Stimulated activated CD4-positive, alpha-beta T cell treated with anti-CD3 and anti-CD28 coated beads, TNF-alpha, amount 100 ng/mL, for 24 hours (primary cell): ENCODE measurements around the gene SEPTIN1.
A peak's percentile ranks its signal among the peaks of the same experiment; 100 is the strongest.

Experiments
- DNase-seq, 3 experiments: peaks; one replicate each; pipeline ENCODE4 v3.0.0-alpha.2; 2020; ENCODE audit warnings: low read depth in 3 of 3

SEPTIN1 gene, protein sequence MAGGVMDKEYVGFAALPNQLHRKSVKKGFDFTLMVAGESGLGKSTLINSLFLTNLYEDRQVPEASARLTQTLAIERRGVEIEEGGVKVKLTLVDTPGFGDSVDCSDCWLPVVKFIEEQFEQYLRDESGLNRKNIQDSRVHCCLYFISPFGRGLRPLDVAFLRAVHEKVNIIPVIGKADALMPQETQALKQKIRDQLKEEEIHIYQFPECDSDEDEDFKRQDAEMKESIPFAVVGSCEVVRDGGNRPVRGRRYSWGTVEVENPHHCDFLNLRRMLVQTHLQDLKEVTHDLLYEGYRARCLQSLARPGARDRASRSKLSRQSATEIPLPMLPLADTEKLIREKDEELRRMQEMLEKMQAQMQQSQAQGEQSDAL

DNA sequence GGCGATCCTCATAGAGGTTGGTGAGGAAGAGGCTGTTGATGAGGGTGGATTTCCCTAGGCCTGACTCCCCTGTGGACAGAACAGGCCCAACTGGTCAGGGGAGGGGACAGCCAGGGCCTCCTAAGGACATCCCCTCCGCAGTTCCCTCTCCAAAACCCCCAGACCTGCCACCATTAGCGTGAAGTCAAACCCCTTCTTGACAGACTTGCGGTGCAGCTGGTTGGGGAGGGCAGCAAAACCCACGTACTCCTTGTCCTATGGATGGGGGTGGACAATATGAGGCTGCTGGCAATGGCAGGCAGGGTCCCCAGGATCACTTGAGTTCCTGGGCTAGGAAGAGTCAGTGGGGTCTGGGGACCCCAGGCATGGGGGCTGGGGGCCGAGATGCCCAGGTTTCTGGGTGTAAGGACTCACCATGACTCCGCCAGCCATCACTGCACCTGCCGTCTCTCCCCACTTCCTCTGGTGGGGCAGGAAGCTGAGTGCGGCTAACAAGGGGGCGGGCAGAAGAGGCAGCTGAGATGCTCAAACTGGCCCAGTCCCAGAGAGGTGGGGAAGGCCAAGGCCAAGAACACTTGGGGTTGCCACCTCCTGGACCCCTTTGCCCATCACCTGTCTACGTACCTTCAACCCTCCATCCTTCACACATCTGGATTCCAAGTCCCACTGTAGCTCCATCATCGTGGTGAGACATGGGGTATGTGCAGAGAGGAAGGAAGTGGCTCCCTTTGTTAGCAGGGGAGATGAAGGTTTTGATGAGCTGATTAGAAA, at the start of gene SEPTIN1:
TSS of gene SEPTIN1 (minus strand) at position 451 of the 771 bp plus-strand sequence. CDS start at position 432, 19 bp downstream.
- peak; percentile 53 to 80 (median 58) for DNase-seq

GRCh38 chr16:30430428-30430970, 48.1 kb upstream of the SEPTIN1 start:
- DNase-seq: no peak

DNA sequence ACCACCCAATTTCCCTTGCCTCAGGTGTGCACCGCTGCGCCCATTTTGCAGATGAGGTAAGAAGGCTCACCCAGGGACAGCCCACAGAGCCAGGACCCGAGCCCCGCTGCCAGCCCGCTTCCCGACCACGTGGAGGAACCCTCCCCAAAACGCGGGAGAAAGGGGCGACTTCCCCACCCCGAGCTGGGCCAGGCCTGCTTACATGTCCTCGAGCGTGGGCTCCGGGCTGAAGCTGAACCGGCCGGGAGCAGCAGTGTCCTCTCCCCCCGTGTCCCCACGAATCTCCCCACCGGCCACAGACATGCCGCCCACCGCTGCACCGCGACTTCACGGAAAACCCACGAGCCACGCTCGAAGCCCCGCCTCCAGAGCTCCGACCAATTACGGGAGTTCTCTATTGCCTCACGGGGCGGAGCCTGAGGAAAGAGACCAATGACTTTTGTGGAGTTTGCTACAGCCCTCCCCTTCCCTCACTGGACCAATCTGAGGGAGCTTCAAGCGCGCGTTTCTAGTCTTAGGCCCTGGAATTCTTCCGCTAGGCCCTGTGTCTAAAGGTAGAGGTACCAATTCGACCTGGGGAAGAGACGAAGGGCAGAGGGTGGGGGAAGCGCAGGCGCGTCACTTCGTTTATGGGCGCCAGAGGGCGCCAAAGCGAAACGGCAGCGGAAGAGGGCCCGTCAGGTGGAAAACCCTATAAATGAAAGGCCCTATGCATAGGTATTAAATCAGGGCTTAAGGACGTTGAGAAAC, 47.5 kb upstream of the SEPTIN1 start, which contains the start of gene DCTPP1:
TSS of gene DCTPP1 (minus strand) at position 353 of the 750 bp plus-strand sequence. CDS start at position 303, 50 bp downstream.
- DNase-seq: peak; percentile 91 to 96 (median 95)

DNA sequence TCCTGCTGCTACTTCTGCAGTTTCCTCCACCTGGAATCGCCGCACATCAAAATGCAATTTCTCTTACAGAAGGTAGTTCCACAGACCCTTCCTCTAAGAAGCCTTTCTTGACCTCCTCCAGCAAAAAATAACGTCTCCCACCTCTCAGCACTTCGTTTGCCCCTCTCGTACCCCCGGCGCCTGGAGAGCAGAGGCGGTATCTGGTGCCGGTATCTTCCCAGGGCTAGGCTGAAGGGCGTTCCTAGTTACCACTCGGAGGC, 47.0 kb upstream of the SEPTIN1 start:
- DNase-seq: no peak

GRCh38 chr16:30428055-30428454, 45.7 kb upstream of the SEPTIN1 start:
- no peak for DNase-seq

DNA sequence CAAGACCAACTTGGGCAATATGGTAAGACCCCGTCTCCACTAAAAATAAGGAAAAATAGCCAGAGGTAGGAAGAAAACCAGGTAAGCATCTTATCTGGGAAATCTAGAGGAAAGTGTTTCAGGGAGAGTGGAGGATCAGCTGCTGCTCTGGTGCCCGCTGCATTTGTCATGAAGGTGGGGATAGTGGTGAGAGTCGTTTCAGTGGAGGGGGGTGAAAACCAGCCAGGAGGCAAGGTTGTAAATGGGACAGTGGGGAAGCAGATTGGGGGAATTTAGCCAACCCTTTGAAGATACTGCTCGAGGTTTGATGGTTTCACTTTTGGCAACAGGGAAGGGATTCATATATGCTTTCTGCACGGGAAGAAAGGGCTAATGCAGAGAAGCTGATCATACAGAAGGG, 38.6 kb upstream of the SEPTIN1 start:
- DNase-seq: no peak

DNA sequence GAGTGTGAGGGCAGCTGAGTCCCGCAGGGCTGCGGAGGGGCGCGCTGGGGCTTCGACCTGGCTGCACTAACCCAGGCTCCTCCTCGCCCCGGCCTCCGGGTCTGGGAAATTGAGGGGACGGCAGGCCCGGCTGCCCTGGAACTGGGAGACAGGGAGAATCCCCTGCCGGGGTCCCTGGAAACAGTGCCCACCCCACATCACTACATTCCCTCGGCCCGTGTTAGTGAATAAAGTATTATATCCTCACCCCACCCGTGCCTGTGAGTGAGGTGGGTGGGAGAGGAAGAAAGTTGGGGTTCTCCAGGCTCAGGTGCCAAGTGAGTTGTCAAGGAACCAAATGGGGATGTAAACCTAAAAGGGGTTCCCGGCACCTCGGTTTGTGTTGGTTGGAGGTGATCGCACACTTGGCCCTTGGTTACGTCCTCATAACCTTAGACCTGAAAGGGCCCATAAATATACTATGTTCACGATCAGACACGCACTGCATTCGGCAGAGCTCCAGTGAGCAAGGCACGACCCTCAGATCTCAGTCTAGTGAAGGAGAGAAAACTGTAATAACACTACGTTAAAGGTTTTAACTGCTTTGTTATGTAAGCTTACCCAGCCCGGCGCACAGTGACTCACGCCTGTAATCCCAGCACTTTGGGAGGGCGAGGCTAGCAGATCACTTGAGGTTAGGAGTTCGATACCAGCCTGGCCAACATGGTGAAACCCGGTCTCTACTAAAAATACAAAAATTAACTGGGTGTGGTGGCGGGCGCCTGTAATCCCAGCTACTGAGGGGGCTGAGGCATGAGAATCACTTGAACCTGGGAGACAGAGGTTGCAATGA, 36.2 kb upstream of the SEPTIN1 start:
- DNase-seq: no peak

DNA sequence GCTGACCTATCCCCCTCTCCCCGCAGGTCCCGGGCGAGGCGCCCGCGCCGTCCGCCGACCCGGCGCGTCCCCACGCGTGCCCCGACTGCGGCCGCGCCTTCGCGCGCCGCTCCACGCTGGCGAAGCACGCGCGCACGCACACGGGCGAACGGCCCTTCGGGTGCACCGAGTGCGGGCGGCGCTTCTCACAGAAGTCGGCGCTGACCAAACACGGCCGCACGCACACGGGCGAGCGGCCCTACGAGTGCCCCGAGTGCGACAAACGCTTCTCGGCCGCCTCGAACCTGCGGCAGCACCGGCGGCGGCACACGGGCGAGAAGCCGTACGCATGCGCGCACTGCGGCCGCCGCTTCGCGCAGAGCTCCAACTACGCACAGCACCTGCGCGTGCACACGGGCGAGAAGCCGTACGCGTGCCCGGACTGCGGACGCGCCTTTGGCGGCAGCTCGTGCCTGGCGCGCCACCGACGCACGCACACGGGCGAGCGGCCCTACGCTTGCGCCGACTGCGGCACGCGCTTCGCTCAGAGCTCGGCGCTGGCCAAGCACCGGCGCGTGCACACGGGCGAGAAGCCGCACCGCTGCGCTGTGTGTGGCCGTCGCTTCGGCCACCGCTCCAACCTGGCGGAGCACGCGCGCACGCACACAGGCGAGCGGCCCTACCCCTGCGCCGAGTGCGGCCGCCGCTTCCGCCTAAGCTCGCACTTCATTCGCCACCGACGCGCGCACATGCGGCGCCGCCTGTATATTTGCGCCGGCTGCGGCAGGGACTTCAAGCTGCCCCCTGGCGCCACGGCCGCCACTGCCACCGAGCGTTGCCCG, 35.4 kb upstream of the SEPTIN1 start:
- peak; percentile 75 to 87 (median 77) for DNase-seq

- DNase-seq: no peak
Observed at GRCh38 chr16:30416624-30417528, 34.5 kb upstream of the SEPTIN1 start.

GRCh38 chr16:30416047-30416603, 33.8 kb upstream of the SEPTIN1 start:
- DNase-seq: no peak

DNA sequence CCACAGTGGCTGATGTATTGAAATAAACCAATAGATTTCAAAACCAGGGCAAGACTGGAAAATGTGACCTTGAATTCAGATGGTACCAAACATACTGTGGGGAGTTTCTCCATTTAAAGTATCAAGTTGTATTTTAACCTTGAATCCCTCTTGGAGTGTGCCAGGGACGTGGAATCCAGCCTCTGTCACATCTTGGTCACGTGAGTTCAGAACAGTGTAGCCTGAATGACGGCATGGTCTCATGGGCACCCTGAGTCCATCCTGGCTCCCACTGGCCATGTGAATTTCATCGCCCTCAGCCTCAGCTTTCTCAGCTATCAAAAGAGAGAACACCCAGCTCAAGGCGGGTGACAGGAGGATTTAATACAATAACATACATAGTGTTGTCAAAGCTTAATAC, 31.8 kb upstream of the SEPTIN1 start:
- DNase-seq: no peak

DNA sequence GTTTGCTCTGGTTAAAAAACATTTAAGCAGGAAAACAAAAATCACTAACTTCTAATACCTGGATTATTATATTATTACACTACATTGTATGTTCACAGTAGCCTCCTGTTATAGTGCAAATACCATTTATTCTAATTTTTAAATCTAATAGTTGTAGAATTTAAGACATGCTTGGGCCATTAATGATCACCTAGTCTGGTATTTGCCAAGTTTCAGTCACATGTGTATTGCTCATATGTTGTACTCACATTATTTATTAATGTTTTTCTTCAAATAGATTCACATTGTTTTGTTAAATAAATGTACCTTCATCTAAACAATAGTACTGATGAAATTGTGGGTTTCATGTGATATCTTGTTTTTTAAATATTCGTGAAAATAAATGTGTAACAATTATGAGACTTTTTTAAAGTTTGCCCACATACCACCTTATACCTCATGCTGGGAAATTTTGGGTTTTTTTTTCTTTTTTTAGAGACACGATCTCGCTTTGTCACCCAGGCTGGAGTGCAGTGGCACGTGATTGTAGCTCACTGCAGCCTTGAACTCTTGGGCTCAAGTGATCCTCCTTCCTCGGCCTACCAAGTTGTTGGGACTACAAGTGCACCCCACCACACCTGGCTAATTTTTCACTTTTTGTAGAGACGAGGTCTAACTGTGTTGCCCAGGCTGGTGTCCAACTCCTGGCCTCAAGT, 30.9 kb upstream of the SEPTIN1 start:
- DNase-seq: no peak

- DNase-seq: peak; percentile 84 to 91 (median 85)
Observed at GRCh38 chr16:30409125-30410060, 27.0 kb upstream of the SEPTIN1 start.

- no peak for DNase-seq
Observed at GRCh38 chr16:30407804-30408534, 25.6 kb upstream of the SEPTIN1 start.

- peak; percentile 85 to 96 (median 88) for DNase-seq
Observed at GRCh38 chr16:30407102-30407803, 24.9 kb upstream of the SEPTIN1 start, which contains the start of gene ZNF771. TSS of gene ZNF771 (plus strand) at chr16:30407606. CDS start at chr16:30408054, 448 bp downstream.

GRCh38 chr16:30406795-30407101, 24.4 kb upstream of the SEPTIN1 start:
- DNase-seq: no peak
